ELF-1 (cell line): ENCODE results near the gene PHF3.

ENCODE experiments used
- DNase-seq: peaks from one replicate; pipeline ENCODE4 v3.0.0-alpha.2; 2016; ENCODE audit warnings: low read depth, low spot score

Gene PHF3

GRCh38 chr6:63643862-63644261 lies 8.3 kb downstream of the PHF3 start:
- DNase-seq: no peak

GRCh38 chr6:63644668-63645326 lies 9.2 kb downstream of the PHF3 start:
- DNase-seq: peak; percentile 14

DNA sequence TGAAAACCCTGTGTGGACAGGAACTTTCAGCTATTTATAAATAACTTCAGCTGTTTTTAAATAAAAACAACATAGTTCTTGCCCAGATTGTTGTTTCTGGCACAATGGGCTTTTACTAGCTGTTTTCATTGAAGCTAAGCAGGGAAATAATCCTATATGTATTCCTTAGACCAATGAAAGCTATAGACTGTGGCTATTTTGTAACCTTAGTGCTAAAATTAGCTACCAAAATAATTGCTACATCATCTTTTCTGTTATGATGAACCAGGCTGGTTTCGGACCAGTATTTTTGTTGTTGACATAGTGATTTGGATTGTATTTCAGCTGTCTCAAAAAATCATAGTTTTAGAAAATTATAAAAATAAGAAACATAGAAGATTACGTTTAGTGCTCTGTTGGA lies 13.7 kb downstream of the PHF3 start:
- no peak for DNase-seq

- no peak for DNase-seq
Measured at GRCh38 chr6:63649847-63650265, 14.3 kb downstream of the PHF3 start.

- no peak for DNase-seq
Measured at GRCh38 chr6:63652980-63653379, 17.4 kb downstream of the PHF3 start.

GRCh38 chr6:63660757-63661156 lies 25.2 kb downstream of the PHF3 start:
- DNase-seq: no peak

- no peak for DNase-seq
Measured at GRCh38 chr6:63661769-63662168, 26.2 kb downstream of the PHF3 start.

DNA sequence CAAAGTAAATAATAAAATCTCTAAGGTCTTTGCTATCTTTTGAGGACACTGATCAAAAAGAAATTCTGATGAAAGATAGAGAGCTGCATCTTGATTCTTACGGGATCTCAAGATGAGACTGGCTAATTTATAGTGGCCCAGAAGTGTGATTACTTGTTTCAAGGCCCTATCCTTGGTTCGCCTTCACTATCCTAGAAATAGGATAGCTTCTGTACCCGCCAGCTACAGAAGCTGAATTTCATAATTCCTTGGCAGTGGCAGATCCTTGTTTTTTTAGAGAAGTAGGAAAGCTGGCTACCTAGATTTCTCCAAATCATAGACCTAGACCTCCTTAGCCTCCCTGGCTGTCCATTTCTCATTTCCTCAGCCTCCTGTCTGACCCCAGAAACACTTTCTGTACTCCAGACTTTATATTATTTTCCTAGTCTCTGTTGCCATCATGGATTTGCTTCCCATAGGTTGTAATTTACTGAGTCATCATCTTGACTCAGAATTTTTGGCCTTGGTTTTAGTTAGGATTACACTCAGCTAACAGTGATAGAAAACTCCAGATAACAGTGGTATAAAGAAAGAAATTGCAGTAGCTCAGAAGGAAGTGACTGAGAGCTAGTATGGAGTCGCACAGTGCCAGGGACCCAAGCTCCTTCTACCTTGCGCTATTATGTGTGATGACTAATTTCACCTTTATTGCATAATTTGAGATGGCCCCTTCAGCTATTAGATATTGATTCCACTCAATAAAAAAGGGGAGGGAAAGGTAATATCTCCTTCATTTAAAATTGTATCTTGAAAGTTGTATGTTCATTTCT lies 27.7 kb downstream of the PHF3 start:
- DNase-seq: no peak

GRCh38 chr6:63663956-63664281 lies 28.3 kb downstream of the PHF3 start:
- DNase-seq: no peak

- no peak for DNase-seq
Measured at GRCh38 chr6:63671098-63671754, 35.6 kb downstream of the PHF3 start.

DNA sequence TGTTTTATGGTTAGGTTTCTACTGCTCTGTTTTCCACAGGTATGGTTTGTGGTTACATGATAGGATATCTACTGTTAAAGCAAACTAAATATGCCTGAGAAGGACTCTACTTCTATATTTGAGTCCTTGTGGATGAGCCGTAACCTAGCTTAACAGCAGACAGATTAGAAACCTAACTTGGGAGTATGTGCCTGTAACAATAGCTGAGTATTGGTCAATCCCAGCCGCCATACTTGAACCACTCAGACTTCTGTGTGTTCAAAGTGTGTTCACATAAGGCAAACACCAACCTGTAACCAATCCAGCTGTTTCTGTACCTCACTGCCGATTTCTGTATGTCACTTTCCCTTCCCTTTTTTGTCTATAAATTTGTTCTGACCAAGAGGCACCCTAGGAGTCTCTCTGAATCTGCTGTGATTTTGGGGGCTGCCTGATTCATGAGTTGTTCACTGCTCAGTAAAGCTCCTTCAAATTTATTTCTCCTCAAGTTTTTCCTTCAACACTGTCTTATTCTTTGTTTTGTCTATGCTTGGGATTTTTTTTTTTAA lies 37.1 kb downstream of the PHF3 start:
- DNase-seq: no peak

DNA sequence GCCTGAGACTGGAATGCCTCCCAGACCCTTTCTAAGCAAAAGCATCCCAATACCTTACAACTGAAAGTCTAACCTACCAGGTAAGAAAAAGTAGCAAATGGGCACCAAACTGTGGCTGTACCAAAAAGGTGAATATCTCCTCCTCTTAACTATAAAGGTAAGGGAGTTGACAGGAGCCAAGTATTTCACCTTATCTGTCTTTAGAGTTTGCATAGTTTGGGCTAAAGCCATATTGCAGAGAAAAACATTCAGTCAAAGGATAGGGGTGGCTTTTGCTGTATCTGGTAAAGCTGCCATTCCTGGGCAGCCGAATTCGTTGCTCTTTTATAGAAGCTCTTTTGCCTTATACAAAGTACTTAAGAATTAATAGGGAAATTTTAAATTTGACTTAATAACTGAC lies 38.1 kb downstream of the PHF3 start:
- no peak for DNase-seq

DNA sequence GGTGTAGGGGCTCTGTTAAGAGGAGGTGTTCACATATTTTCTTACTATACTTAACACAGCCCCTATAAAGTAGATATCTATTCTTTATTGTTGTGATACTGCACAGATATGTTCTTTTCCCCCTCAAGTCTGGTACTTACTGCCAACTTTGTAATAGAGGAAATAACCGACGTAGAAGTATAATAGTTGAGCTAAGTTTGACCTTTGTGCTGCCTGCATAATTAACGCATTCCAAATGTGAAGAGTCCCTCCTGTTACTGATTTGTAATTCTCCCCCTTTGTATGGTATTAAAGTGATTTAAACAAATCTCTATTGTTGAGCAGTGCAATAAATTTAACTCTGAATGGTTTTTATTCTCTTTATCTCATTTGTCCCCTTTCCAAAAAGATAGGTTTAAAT lies 39.0 kb downstream of the PHF3 start:
- no peak for DNase-seq

DNA sequence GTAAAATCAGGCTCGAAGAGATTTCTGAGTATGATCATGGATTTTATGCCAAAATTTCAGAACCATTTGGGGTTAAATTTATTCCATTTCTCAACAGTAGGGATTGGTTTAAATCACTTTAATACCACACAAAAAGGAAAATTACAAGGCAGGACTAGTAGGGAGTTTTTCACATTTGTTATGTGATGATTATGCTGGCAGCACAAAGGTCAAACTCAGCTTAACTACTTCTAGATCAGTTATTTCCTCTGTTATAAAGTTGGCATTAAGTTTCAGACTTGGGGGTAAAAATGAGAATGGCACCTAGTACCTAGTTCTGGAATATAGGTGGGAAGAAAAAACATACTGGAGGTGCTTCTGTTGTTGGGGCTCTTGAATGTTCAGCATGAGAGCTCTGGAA lies 39.5 kb downstream of the PHF3 start:
- DNase-seq: no peak

DNA sequence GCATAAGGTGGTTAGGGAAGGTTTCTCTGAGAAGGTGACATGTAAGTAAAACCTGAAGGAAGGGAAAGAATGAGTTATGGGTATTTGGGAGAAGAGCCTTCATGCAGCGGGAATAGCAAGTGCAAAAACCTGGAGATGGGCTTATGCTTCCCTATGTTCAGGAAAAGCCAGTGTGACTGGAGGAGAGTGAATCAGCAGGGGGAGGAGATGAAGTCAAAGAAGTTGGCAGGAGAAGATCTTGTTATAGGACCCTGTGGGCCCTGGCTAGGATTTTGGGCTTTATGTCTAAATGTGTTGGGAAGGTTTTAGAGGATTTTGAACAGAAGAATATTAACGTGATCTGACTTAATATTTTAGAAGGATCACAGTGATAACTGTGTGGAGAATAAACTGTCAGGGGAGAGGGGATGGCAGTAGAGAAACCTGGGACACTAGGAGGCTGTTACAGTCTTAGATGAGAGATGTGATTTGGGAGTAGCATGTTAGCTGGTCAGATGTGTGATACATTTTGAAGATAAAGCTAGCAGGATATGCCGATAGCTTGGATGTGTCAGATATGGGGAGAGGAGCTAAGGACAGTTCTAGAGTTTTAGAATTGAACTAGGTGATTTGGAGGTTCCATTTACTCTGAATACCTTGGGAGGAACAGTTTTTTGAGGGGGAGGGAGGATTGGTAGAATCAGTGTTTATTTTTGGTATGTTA lies 41.0 kb downstream of the PHF3 start:
- DNase-seq: no peak

DNA sequence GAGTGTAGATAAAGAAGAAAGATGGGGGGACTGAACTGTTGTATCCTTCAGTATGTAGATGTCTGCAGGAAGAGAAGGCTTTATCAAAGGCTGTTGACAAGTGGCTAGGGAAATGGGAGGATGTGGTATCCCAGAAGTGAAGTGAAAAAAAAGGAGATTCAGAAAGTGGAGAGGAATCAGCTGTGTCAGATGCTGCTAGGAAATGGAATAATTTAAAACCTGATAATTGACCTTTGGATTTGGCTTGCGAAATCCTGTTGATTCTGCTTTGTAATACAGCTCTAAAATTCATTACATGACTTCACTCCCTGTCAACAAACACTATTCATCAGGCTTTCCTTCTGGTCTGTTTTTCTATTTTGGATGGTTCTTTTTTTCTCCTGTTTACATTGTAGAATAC lies 41.7 kb downstream of the PHF3 start:
- DNase-seq: no peak

- DNase-seq: no peak
Measured at GRCh38 chr6:63683071-63683603, 47.5 kb downstream of the PHF3 start.

- no peak for DNase-seq
Measured at GRCh38 chr6:63685446-63686379, 50.1 kb downstream of the PHF3 start.

GRCh38 chr6:63689421-63689820 lies 53.8 kb downstream of the PHF3 start:
- no peak for DNase-seq

GRCh38 chr6:63690221-63690620 lies 54.6 kb downstream of the PHF3 start:
- DNase-seq: no peak

DNA sequence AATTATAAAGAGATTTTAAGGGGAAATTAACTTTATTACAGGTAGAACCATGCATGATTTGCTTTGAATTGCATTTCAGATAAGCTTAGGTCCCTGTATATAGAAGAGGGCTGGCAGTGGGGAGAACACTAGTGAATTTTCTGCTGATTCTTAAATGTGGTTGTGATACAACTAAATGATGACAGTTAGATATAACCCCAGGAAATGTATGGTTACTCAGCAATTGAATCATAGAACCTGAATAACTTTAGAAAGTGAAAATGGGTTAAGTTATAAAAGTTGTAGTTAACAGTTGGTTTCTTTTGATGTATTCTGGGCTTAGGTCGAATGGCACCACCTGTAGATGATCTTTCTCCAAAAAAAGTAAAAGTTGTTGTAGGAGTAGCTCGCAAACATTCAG lies 70.1 kb downstream of the PHF3 start:
- DNase-seq: no peak
